ENCODE measurements around the gene NNMT. TPM values are rescaled to one million over a fixed set of nuclear protein-coding genes. Genes with fewer than 3 reads are reported as not detected.

The NNMT gene
- total RNA-seq, 2 experiments from 2014 or later: not detected

GRCh38 chr11:114309517-114309916 is 13.3 kb downstream of the NNMT start:
- Histone ChIP-seq H4K20me1 (ENCODE audit: insufficient read depth, low read length) (no peaks in the 10 kb centered on the region), H3K9me3 (ENCODE audit: low read length) (no peaks in the 10 kb centered on the region), H3K79me2 (ENCODE audit: insufficient read depth, low read depth, low read length) (no peaks in the 10 kb centered on the region), H2AFZ (ENCODE audit: low read length) (no peak overlapping the region), H3K4me2 (ENCODE audit: low read length) (no peak overlapping the region), H3K36me3 (ENCODE audit: insufficient read depth, low read length) (no peaks in the 10 kb centered on the region), H3K4me3 (ENCODE audit: low read depth, low read length, poor library complexity, severe bottlenecking) (no peak overlapping the region), H3K4me1 (ENCODE audit: insufficient read depth, low read length, poor library complexity, severe bottlenecking) (no peaks in the 10 kb centered on the region), H3K27ac (ENCODE audit: low read depth, low read length, poor library complexity, severe bottlenecking) (no peak overlapping the region), H3K9me2 (ENCODE audit: insufficient read depth, low read length) (no peaks in the 10 kb centered on the region)
- no peak for TF ChIP-seq CTCF (conservative IDR thresholded peaks at IDR 0.05; ENCODE audit: low read length)
- no peak for TF ChIP-seq EZH2phosphoT487 (IDR thresholded peaks at IDR 0.05; ENCODE audit: borderline replicate concordance, low read depth, low read length)
- ChIA-PET CTCF (ENCODE audit: unreplicated experiment) (no interaction called here), POLR2A (interaction anchor here (0.7 to 1.5 kb wide), 2 partner anchors 10 to 1075 kb away, joined by 3 to 8 read pairs; no protein-coding TSS in a partner anchor)
- intact Hi-C loops (cut with micrococcal nuclease; ENCODE audit: unreplicated experiment): no loop called here
- DNase-seq (ENCODE audit: low spot score): no peak
- no TSS peak for BruUV-seq (replicated peaks)

GRCh38 chr11:114310095-114310494 is 13.9 kb downstream of the NNMT start:
- Histone ChIP-seq H3K79me2 (ENCODE audit: insufficient read depth, low read depth, low read length) (no peaks in the 10 kb centered on the region), H4K20me1 (ENCODE audit: insufficient read depth, low read length) (no peaks in the 10 kb centered on the region), H3K27ac (ENCODE audit: low read depth, low read length, poor library complexity, severe bottlenecking) (no peak overlapping the region), H3K9me3 (ENCODE audit: low read length) (no peaks in the 10 kb centered on the region), H3K4me2 (ENCODE audit: low read length) (no peak overlapping the region), H3K36me3 (ENCODE audit: insufficient read depth, low read length) (no peaks in the 10 kb centered on the region), H3K9me2 (ENCODE audit: insufficient read depth, low read length) (no peaks in the 10 kb centered on the region), H3K4me1 (ENCODE audit: insufficient read depth, low read length, poor library complexity, severe bottlenecking) (no peaks in the 10 kb centered on the region), H3K4me3 (ENCODE audit: low read depth, low read length, poor library complexity, severe bottlenecking) (no peak overlapping the region), H2AFZ (ENCODE audit: low read length) (no peak overlapping the region)
- TF ChIP-seq CTCF (conservative IDR thresholded peaks at IDR 0.05; ENCODE audit: low read length) (no peak), EZH2phosphoT487 (IDR thresholded peaks at IDR 0.05; ENCODE audit: borderline replicate concordance, low read depth, low read length) (no peak)
- ChIA-PET POLR2A (interaction anchor here (1.5 kb wide), 1 partner anchor 10 kb away, joined by 8 read pairs; no protein-coding TSS in a partner anchor), CTCF (ENCODE audit: unreplicated experiment) (no interaction called here)
- no TSS peak for BruUV-seq (replicated peaks)
- intact Hi-C loops (cut with micrococcal nuclease; ENCODE audit: unreplicated experiment): no loop called here
- no peak for DNase-seq (ENCODE audit: low spot score)

- H3K4me2 ChIP-seq (ENCODE audit: low read length): no peak overlapping the region
- no peak overlapping the region for H3K4me3 ChIP-seq (ENCODE audit: low read depth, low read length, poor library complexity, severe bottlenecking)
- ChIA-PET POLR2A (no interaction called here), CTCF (ENCODE audit: unreplicated experiment) (no interaction called here)
- BruUV-seq (replicated peaks): no TSS peak
- DNase-seq (ENCODE audit: low spot score): no peak
- H3K27ac ChIP-seq (ENCODE audit: low read depth, low read length, poor library complexity, severe bottlenecking): no peak overlapping the region
- no peaks in the 10 kb centered on the region for H3K9me3 ChIP-seq (ENCODE audit: low read length)
- no peaks in the 10 kb centered on the region for H3K79me2 ChIP-seq (ENCODE audit: insufficient read depth, low read depth, low read length)
- no peaks in the 10 kb centered on the region for H3K4me1 ChIP-seq (ENCODE audit: insufficient read depth, low read length, poor library complexity, severe bottlenecking)
- no peak for TF ChIP-seq EZH2phosphoT487 (IDR thresholded peaks at IDR 0.05; ENCODE audit: borderline replicate concordance, low read depth, low read length)
- no peak for TF ChIP-seq CTCF (conservative IDR thresholded peaks at IDR 0.05; ENCODE audit: low read length)
- H3K9me2 ChIP-seq (ENCODE audit: insufficient read depth, low read length): no peaks in the 10 kb centered on the region
- no peaks in the 10 kb centered on the region for H3K36me3 ChIP-seq (ENCODE audit: insufficient read depth, low read length)
- H2AFZ ChIP-seq (ENCODE audit: low read length): no peak overlapping the region
- intact Hi-C loops (cut with micrococcal nuclease; ENCODE audit: unreplicated experiment): no loop called here
- no peaks in the 10 kb centered on the region for H4K20me1 ChIP-seq (ENCODE audit: insufficient read depth, low read length)
Observed at GRCh38 chr11:114311946-114312345, 15.7 kb downstream of the NNMT start.
